HCT116 (cell line): ENCODE measurements around the gene HORMAD2. TPM values are rescaled to one million over a fixed set of nuclear protein-coding genes. Genes with fewer than 3 reads are reported as not detected.

Experiments used
- ATAC-seq: fragments of 200-7000 bp; cut with Tn5 transposase; 2 replicates; pipeline ENCODE4 v1.9.1; 2020; ENCODE audit warnings: mild to moderate bottlenecking, moderate library complexity
- BruUV-seq: library from RNA; stranded (reverse); fragments of 400-500 nt; replicated peaks from 2 replicates; lab custom pipeline; 2021; lab: Mats Ljungman, UMichigan
- CTCF ChIA-PET: fragments of 300-600 bp; sonication (Branson Sonifier 250); formaldehyde crosslinking; loops from one replicate; lab custom pipeline; 2021; ENCODE audit warnings: antibody characterized with exemption; lab: Charles Lee
- POLR2A ChIA-PET: fragments of 300-600, 350-600 bp; sonication (Branson Sonifier 250); formaldehyde crosslinking; loops from one replicate; lab custom pipeline; 2021; ENCODE audit warnings: antibody characterized with exemption; lab: Charles Lee
- RAD21 ChIA-PET, 2 experiments: fragments of 300-600 bp; sonication (Branson Sonifier 250); formaldehyde crosslinking; loops; one replicate each; lab custom pipeline; 2023; ENCODE audit warnings: low total read pairs in 2 of 2; ENCODE audit not compliant: uncharacterized antibody in 2 of 2, unreplicated experiment in 2 of 2, low non-redundant PET in 1 of 2; lab: Charles Lee
- DNase-seq: peaks from one replicate; pipeline ENCODE4 v3.0.0-alpha.2; 2010; ENCODE audit warnings: low read depth, low spot score
- H2AFZ ChIP-seq: fragments of 200-600 bp; shearing (Covaris generic), sonication (generic); 2 replicates; pipeline ENCODE4 v1.6.1; 2017; ENCODE audit warnings: low read depth, mixed run types, mixed read lengths, antibody characterized with exemption, low read length; ENCODE audit not compliant: poor library complexity, severe bottlenecking
- H3K27ac ChIP-seq: 2 replicates; pipeline ENCODE4 v1.5.1; 2012; ENCODE audit warnings: low read depth, low read length
- H3K27me3 ChIP-seq: fragments of 200-600 bp; sonication (generic); 2 replicates; pipeline ENCODE4 v1.6.1; 2016; ENCODE audit warnings: mixed run types, low read length, mixed read lengths; ENCODE audit not compliant: insufficient read depth
- H3K36me3 ChIP-seq, 2 experiments: fragments of 200-500 bp in 1 of 2; fragments of 200-600 bp in 1 of 2; sonication (Bioruptor generic) in 1 of 2; sonication (generic) in 1 of 2; 2 replicates each; pipeline versions ENCODE4 v1.5.1 to v1.6.1; 2014 to 2016; ENCODE audit warnings: low read length in 2 of 2, inconsistent platforms in 1 of 2, mixed read lengths in 1 of 2, mixed run types in 1 of 2; ENCODE audit not compliant: insufficient read depth in 2 of 2, control insufficient read depth in 1 of 2
- H3K4me1 ChIP-seq, 2 experiments: fragments of 200-600 bp in 1 of 2; sonication (generic) in 1 of 2; 2 replicates each; pipeline versions ENCODE4 v1.5.1 to v1.6.1; 2012 to 2017; ENCODE audit warnings: low read length in 2 of 2, inconsistent platforms in 1 of 2, mild to moderate bottlenecking in 1 of 2, mixed read lengths in 1 of 2, mixed run types in 1 of 2, moderate library complexity in 1 of 2; ENCODE audit not compliant: insufficient read depth in 2 of 2, control insufficient read depth in 1 of 2
- H3K4me2 ChIP-seq: fragments of 200-600 bp; sonication (generic); 2 replicates; pipeline ENCODE4 v1.6.1; 2017; ENCODE audit warnings: mixed run types, low read length, mixed read lengths
- H3K4me3 ChIP-seq, 2 experiments: fragments of 200-600 bp in 1 of 2; sonication (generic) in 1 of 2; replicated peaks in 1 of 2; 2 replicates each; pipeline ENCODE4 v1.5.1; 2011 to 2016; ENCODE audit warnings: low read length in 2 of 2, control low read depth in 1 of 2, low read depth in 1 of 2, mild to moderate bottlenecking in 1 of 2, mixed read lengths in 1 of 2, mixed run types in 1 of 2
- H3K79me2 ChIP-seq: fragments of 200-600 bp; sonication (generic); 2 replicates; pipeline ENCODE4 v1.6.1; 2017; ENCODE audit warnings: mild to moderate bottlenecking, mixed run types, low read length, moderate library complexity, mixed read lengths; ENCODE audit not compliant: insufficient read depth
- H3K9ac ChIP-seq: fragments of 200-600 bp; sonication (generic); 2 replicates; pipeline ENCODE4 v1.6.1; 2016; ENCODE audit warnings: low read length, mixed read lengths
- H3K9me2 ChIP-seq: fragments of 200-600 bp; sonication (generic), shearing (Covaris generic); 2 replicates; pipeline ENCODE4 v1.6.1; 2017; ENCODE audit warnings: mixed run types, mild to moderate bottlenecking, moderate library complexity; ENCODE audit not compliant: insufficient read depth
- H3K9me3 ChIP-seq, 2 experiments: fragments of 200-500 bp in 1 of 2; fragments of 200-600 bp in 1 of 2; sonication (Bioruptor generic) in 1 of 2; sonication (generic) in 1 of 2; 2 replicates each; pipeline ENCODE4 v1.6.1; 2014 to 2017; ENCODE audit warnings: low read length in 2 of 2, mixed read lengths in 2 of 2, inconsistent platforms in 1 of 2, low read depth in 1 of 2, mild to moderate bottlenecking in 1 of 2, mixed run types in 1 of 2, moderate library complexity in 1 of 2; ENCODE audit not compliant: control insufficient read depth in 1 of 2, insufficient read depth in 1 of 2
- H4K20me1 ChIP-seq: fragments of 200-600 bp; sonication (generic), shearing (Covaris generic); 2 replicates; pipeline ENCODE4 v1.6.1; 2017; ENCODE audit warnings: mixed run types, mild to moderate bottlenecking, moderate library complexity; ENCODE audit not compliant: insufficient read depth
- CBX3 ChIP-seq: IDR thresholded peaks from 2 replicates; pipeline ENCODE4 v1.6.1; 2012; ENCODE audit warnings: low read depth
- CEBPB ChIP-seq: IDR thresholded peaks from 2 replicates; pipeline ENCODE4 v1.6.1; 2012; ENCODE audit warnings: low read depth
- FOSL1 ChIP-seq: IDR thresholded peaks from 2 replicates; pipeline ENCODE4 v1.6.1; 2012; ENCODE audit warnings: low read depth
- JUND ChIP-seq: IDR thresholded peaks from 2 replicates; pipeline ENCODE4 v1.6.1; 2012
- MAX ChIP-seq: IDR thresholded peaks from 2 replicates; pipeline ENCODE4 v1.6.1; 2012
- RAD21 ChIP-seq: IDR thresholded peaks from 2 replicates; pipeline ENCODE4 v1.6.1; 2012; ENCODE audit warnings: low read depth, mild to moderate bottlenecking
- SP1 ChIP-seq: IDR thresholded peaks from 2 replicates; pipeline ENCODE4 v1.6.1; 2012; ENCODE audit warnings: low read depth
- ZBTB33 ChIP-seq: IDR thresholded peaks from 2 replicates; pipeline ENCODE4 v1.6.1; 2011; ENCODE audit warnings: mild to moderate bottlenecking, low read length, moderate library complexity; ENCODE audit not compliant: insufficient replicate concordance; ENCODE audit errors: extremely low read depth
- ZNF274 ChIP-seq: fragments of 200-500 bp; sonication (Bioruptor generic); IDR thresholded peaks from 2 replicates; pipeline ENCODE4 v1.6.1; 2014; ENCODE audit warnings: mild to moderate bottlenecking, low read depth, low read length, inconsistent platforms
- intact Hi-C: fragments of 100-400 bp; cut with micrococcal nuclease; formaldehyde crosslinking; loops from 2 replicates; pipeline ENCODE4 v1.10.0; 2022
- total RNA-seq: library from RNA; stranded (reverse); gene quantifications from one replicate; pipeline ENCODE4 v1.2.1, GENCODE V29; 2021; ENCODE audit not compliant: unreplicated experiment

Gene HORMAD2
- total RNA-seq, 1 experiment from 2014 or later, result not detected

GRCh38 chr22:30220338-30221012 is 140.2 kb downstream of the HORMAD2 start:
- BruUV-seq, result no TSS peak
- ChIA-PET RAD21 (no interaction called here), POLR2A (interaction anchor here (0.6 to 6.3 kb wide), 4 partner anchors 9 to 69 kb away, joined by 3 to 43 read pairs (median 4); no protein-coding TSS in a partner anchor), CTCF (no interaction called here)
- ATAC-seq (no peak), DNase-seq (no peak)
- no peaks in the 10 kb centered on the region for H3K27me3 ChIP-seq
- H2AFZ ChIP-seq, result no peak overlapping the region
- intact Hi-C loops, result no loop called here
- peak overlapping the region; percentile 17; the same call in 1 of the 2 replicates for H3K9ac ChIP-seq
- H3K4me3 ChIP-seq, result no peak overlapping the region
- peaks cover 36 to 83% of the 10 kb centered on the region in 2 experiments for H3K4me1 ChIP-seq
- no peak overlapping the region; the same call in 1 of the 2 replicates for H3K27ac ChIP-seq
- no peaks in the 10 kb centered on the region for H3K36me3 ChIP-seq
- H4K20me1 ChIP-seq, result no peaks in the 10 kb centered on the region
- H3K9me3 ChIP-seq, result no peaks in the 10 kb centered on the region; a peak in 1 of 4 replicates
- H3K4me2 ChIP-seq, result peak overlapping the region; percentile 5; the same call in 1 of the 2 replicates
- no peaks in the 10 kb centered on the region for H3K9me2 ChIP-seq
- TF ChIP-seq FOSL1 (no peak), ZBTB33 (no peak)
- no peaks in the 10 kb centered on the region for H3K79me2 ChIP-seq

- Histone ChIP-seq H3K36me3 (no peaks in the 10 kb centered on the region), H3K9ac (peak overlapping the region; percentile 17; the same call in 1 of the 2 replicates), H3K4me2 (peak overlapping the region; percentile 5; the same call in 1 of the 2 replicates), H3K27ac (no peak overlapping the region; the same call in 1 of the 2 replicates), H3K4me1 (peaks cover 40 to 83% of the 10 kb centered on the region in 2 experiments), H3K79me2 (no peaks in the 10 kb centered on the region), H4K20me1 (no peaks in the 10 kb centered on the region), H3K4me3 (no peak overlapping the region), H3K9me2 (no peaks in the 10 kb centered on the region), H2AFZ (no peak overlapping the region), H3K27me3 (no peaks in the 10 kb centered on the region), H3K9me3 (no peaks in the 10 kb centered on the region; a peak in 1 of 4 replicates)
- intact Hi-C loops, result no loop called here
- ATAC-seq, result no peak
- ChIA-PET RAD21 (no interaction called here), POLR2A (interaction anchor here (6.3 kb wide), 1 partner anchor 10 kb away, joined by 43 read pairs; no protein-coding TSS in a partner anchor), CTCF (no interaction called here)
- DNase-seq, result no peak
- TF ChIP-seq MAX (peak; percentile 3; the same call in 1 of the 2 replicates), CEBPB (no peak), ZNF274 (no peak), JUND (no peak), SP1 (no peak), CBX3 (no peak), RAD21 (no peak)
- no TSS peak for BruUV-seq
Observed at GRCh38 chr22:30221121-30221992, 141.1 kb downstream of the HORMAD2 start.
